ENCODE results near the gene RSAD1. TPM values are rescaled to one million over a fixed set of nuclear protein-coding genes. Genes with fewer than 3 reads are reported as not detected.

RSAD1 gene
- polyA plus RNA-seq, 3 donors: 20.6 to 40.0 (median 21.2) TPM

DNA sequence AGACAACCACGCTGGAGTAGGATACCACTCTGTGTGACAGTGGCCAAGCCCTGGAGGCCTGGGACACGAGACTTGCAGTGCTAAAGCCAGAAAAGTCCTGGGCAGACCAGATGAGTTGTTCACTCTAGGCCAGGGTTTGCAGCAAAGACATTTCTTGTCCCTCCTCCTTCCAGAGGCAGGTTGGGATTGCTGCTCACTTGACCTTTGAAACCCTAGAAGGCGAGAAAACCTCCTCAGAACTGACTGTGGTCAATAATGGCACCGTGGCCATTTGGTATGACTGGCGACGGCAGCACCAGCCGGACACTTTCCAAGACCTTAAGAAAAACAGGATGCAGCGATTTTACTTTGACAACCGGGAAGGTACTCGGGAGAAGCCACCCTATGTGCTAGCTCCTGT lies 44.1 kb downstream of the RSAD1 start:
- no peak overlapping the region for H3K4me3 Mint-ChIP-seq
- WGBS (ENCODE audit: insufficient coverage): 97% methylated on average over 9 of the region's 10 CpGs
- no peak overlapping the region for H3K4me2 ChIP-seq (replicated peaks; ENCODE audit: extremely low read depth, low read length, poor library complexity, severe bottlenecking)

DNA sequence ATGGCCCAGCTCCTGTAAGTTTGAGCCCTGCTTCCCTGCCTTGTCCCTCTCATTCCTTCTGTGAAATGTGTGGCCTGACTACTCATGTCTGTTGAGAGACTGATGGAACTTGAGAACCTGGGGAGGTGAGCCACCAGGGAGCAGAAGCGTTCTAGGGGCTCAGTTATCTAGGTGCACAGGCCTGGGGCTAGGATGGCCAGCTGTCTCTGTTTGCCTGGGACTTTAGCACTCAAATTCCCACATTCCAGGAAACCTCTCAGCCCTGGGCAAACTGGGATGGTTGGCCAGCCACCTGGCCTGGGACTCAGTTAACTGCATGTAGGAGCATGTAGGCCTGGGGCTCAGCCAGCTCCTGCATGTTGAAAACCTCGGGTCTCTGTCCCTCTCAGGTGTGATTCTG lies 44.5 kb downstream of the RSAD1 start:
- Histone ChIP-seq H3K4me2 (replicated peaks; ENCODE audit: extremely low read depth, low read length, poor library complexity, severe bottlenecking) (no peak overlapping the region), H3K9ac (ENCODE audit: insufficient read depth, low read length, poor library complexity, severe bottlenecking) (no peak overlapping the region), H3K79me2 (ENCODE audit: insufficient read depth, low read length) (no peaks in the 10 kb centered on the region), H3K27me3 (ENCODE audit: control insufficient read depth in 2 of 2, insufficient read depth in 2 of 2, low read length in 2 of 2) (no peaks in the 10 kb centered on the region), H3K27ac (ENCODE audit: low read depth in 1 of 2, low read length in 2 of 2) (no peak overlapping the region), H3K4me1 (ENCODE audit: control insufficient read depth in 1 of 2, insufficient read depth in 2 of 2, low read length in 2 of 2) (peaks cover 7 to 10% of the 10 kb centered on the region in 2 donors), H4K20me1 (ENCODE audit: insufficient read depth, low read length) (no peaks in the 10 kb centered on the region), H3K4me3 (replicated peaks in 1 of 3; ENCODE audit: low read depth in 2 of 3, low read length in 3 of 3) (no peak overlapping the region), H3K36me3 (replicated peaks in 1 of 2; ENCODE audit: control insufficient read depth in 1 of 2, insufficient read depth in 2 of 2, low read length in 2 of 2) (no peaks in the 10 kb centered on the region), H2AFZ (ENCODE audit: insufficient read depth, low read depth, low read length, poor library complexity, severe bottlenecking) (no peak overlapping the region), H3K9me3 (replicated peaks in 1 of 2; ENCODE audit: control insufficient read depth in 1 of 2, insufficient read depth in 1 of 2, low read length in 2 of 2) (no peaks in the 10 kb centered on the region)
- Mint-ChIP-seq H3K27me3 (ENCODE audit: low read depth in 3 of 3) (peaks cover 1 to 3% (median 2%) of the 10 kb centered on the region in 3 donors), H3K36me3 (no peaks in the 10 kb centered on the region), H3K9me3 (no peaks in the 10 kb centered on the region), H3K4me3 (no peak overlapping the region), H3K4me1 (peaks cover 6% of the 10 kb centered on the region), H3K27ac (no peak overlapping the region)
- intact Hi-C loops (cut with micrococcal nuclease): no loop called here
- no peak for DNase-seq
- no CpG with 5 or more reads among the region's 2 CpGs for WGBS (ENCODE audit: insufficient coverage)
- TF ChIP-seq, protein P1, sequence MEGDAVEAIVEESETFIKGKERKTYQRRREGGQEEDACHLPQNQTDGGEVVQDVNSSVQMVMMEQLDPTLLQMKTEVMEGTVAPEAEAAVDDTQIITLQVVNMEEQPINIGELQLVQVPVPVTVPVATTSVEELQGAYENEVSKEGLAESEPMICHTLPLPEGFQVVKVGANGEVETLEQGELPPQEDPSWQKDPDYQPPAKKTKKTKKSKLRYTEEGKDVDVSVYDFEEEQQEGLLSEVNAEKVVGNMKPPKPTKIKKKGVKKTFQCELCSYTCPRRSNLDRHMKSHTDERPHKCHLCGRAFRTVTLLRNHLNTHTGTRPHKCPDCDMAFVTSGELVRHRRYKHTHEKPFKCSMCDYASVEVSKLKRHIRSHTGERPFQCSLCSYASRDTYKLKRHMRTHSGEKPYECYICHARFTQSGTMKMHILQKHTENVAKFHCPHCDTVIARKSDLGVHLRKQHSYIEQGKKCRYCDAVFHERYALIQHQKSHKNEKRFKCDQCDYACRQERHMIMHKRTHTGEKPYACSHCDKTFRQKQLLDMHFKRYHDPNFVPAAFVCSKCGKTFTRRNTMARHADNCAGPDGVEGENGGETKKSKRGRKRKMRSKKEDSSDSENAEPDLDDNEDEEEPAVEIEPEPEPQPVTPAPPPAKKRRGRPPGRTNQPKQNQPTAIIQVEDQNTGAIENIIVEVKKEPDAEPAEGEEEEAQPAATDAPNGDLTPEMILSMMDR (IDR thresholded peaks at IDR 0.05): no peak

More for the DNA sequence above, 44.1 kb downstream of the RSAD1 start:
- Histone ChIP-seq H3K9ac (ENCODE audit: insufficient read depth, low read length, poor library complexity, severe bottlenecking) (no peak overlapping the region), H4K20me1 (ENCODE audit: insufficient read depth, low read length) (no peaks in the 10 kb centered on the region), H3K36me3 (replicated peaks in 1 of 2; ENCODE audit: control insufficient read depth in 1 of 2, insufficient read depth in 2 of 2, low read length in 2 of 2) (no peaks in the 10 kb centered on the region), H3K27me3 (ENCODE audit: control insufficient read depth in 2 of 2, insufficient read depth in 2 of 2, low read length in 2 of 2) (no peaks in the 10 kb centered on the region), H3K79me2 (ENCODE audit: insufficient read depth, low read length) (no peaks in the 10 kb centered on the region), H3K27ac (ENCODE audit: low read depth in 1 of 2, low read length in 2 of 2) (no peak overlapping the region), H3K4me3 (replicated peaks in 1 of 3; ENCODE audit: low read depth in 2 of 3, low read length in 3 of 3) (no peak overlapping the region), H3K9me3 (replicated peaks in 1 of 2; ENCODE audit: control insufficient read depth in 1 of 2, insufficient read depth in 1 of 2, low read length in 2 of 2) (no peaks in the 10 kb centered on the region), H2AFZ (ENCODE audit: insufficient read depth, low read depth, low read length, poor library complexity, severe bottlenecking) (no peak overlapping the region), H3K4me1 (ENCODE audit: control insufficient read depth in 1 of 2, insufficient read depth in 2 of 2, low read length in 2 of 2) (peaks cover 7 to 8% of the 10 kb centered on the region in 2 donors)
- H3K27me3 Mint-ChIP-seq (ENCODE audit: low read depth in 3 of 3): peaks cover 1 to 3% (median 2%) of the 10 kb centered on the region in 3 donors
- no peak overlapping the region for H3K27ac Mint-ChIP-seq
- peaks cover 6% of the 10 kb centered on the region for H3K4me1 Mint-ChIP-seq
- no peaks in the 10 kb centered on the region for H3K36me3 Mint-ChIP-seq
- no peaks in the 10 kb centered on the region for H3K9me3 Mint-ChIP-seq
- TF ChIP-seq, protein P1 (IDR thresholded peaks at IDR 0.05): no peak
- intact Hi-C loops (cut with micrococcal nuclease): no loop called here
- DNase-seq: no peak

Data from CD14-positive monocyte (primary cell).